GM12891 (cell line): ENCODE measurements around the gene SFN.

ENCODE experiments used
- POLR2A ChIP-seq: IDR thresholded peaks from 2 replicates; pipeline ENCODE4 v1.6.1; 2011; ENCODE audit warnings: low read depth, low read length, control low read depth
- POLR2AphosphoS5 ChIP-seq: IDR thresholded peaks from 2 replicates; pipeline ENCODE4 v1.6.1; 2011; ENCODE audit warnings: low read depth, low read length, control low read depth
- POU2F2 ChIP-seq: IDR thresholded peaks from 2 replicates; pipeline ENCODE4 v1.6.1; 2011; ENCODE audit warnings: low read depth, mild to moderate bottlenecking, control low read depth, low read length, moderate library complexity
- TAF1 ChIP-seq: IDR thresholded peaks from 2 replicates; pipeline ENCODE4 v1.6.1; 2011; ENCODE audit warnings: low read depth, low read length, control low read depth

DNA sequence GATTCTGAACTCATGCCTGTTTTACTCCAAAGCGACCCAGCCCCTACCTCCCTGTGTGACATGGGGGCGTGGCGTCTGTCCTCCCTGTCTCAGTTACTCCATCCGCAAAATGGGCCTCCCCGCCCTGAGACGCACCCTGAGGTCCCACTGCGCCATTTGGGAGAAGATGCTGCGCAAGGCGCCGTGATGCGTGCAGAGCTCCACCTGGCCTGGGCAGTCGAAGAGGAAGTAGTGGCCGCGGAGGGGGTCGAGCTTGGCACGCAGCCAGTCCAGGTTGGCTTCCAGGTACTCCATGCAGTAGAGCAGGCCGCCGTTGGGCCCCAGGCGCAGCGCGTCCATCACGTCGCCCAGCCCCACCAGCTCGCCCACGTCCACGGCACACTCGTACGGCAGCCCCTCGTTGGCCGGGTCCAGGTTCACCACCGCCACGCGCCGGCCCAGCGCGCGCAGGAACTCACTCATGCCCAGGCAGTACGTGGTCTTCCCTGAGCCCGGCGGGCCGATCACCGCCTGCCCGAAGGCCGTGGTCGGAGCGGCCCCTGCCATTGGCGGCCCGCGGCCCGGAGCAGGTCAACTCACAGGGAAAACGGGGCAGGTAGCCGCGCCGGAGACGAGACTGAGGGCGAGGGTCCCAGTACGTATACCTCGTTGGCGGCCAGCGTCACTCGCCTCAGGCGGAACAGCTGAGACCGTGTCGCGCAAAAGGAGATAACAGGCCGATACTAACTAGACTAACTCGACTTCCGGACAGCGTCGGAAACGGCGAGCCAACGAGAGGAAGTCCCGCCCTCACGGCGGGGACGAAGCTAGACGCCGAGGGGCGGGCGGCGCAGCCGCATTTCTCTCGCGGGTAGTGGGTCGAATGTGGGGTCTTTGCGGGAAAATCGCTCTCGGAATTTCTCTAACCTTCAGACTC lies 26.9 kb downstream of the SFN start, which contains the start of gene GPN2:
- TF ChIP-seq TAF1 (peak; percentile 73), POLR2AphosphoS5 (peak; percentile 97), POLR2A (peak; percentile 96), POU2F2 (peak; percentile 64; the same call in 1 of the 2 replicates)
